Heart left ventricle (tissue), 13 donors: ENCODE results near the gene IKBKG.

Experiments
- POLR2A ChIP-seq, 2 donors: fragments of 450-650 bp; IDR thresholded peaks; one replicate each; pipeline ENCODE4 v1.6.1; 2017; ENCODE audit warnings: antibody characterized with exemption in 2 of 2, mild to moderate bottlenecking in 2 of 2, moderate library complexity in 2 of 2
- TF ChIP-seq, protein P1 (sequence below), 12 donors: fragments of 200-600 bp; sonication (generic) in 4 of 12; IDR thresholded peaks; one replicate each; pipeline versions ENCODE4 v1.5.0 to v1.8.0; 2018 to 2022; ENCODE audit warnings: antibody characterized with exemption in 12 of 12, mild to moderate bottlenecking in 5 of 12
- donor health status: ischemic (EF 13 %, LVEDD 7.1; RV severe dilation, severe dysfunction).
- donor health status: DM: no; HTN: yes; CAD: no.
- donor health status: DM: no; HTN: no; CAD: no.
- donor health status: ischemic (EF 25% LVEDD 6.9; RV normal size, moderate dysfunction).
- donor health status: ischemic (EF 25% LVEDD 5.7; RV mildly dilated, moderate dysfunction).
- donor health status: ischemic (EF 35%, LVEDD 5.7; RV mildly dilated, moderate dysfunction).
- donor health status: nonischemic (EF 11% LVEDD 7.7; RV severe dilation, severe dysfunction).
- donor health status: DM: yes; HTN: yes; CAD: no.
- donor health status: PGD.
- donor health status: ischemic (EF 29% LVEDD 5.4; RV normal size, mild dysfunction).
- donor health status: nonischemic (EF 23%, LVEDD 6.1; RV moderate dilation, normal function).

DNA sequence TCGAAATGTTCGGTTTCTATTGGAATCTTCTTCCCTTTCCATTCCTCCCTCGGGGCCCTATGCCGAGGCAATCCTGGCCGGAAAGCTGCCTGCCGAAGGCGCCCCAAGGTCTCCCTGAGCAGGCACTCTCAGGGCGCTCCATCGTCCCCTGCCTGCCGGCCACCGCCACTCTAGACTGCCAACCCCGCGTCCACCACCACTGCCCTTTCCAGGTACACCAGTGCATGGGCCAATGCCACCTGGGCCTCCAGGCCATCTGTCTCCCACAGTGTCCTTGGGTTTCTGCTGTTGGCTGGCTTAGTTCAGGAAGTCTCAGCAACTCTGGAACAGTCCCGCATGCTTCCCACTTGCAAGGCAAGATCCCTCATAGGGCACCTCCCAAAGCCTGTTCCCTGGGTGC is 52.1 kb downstream of the IKBKG start:
- no peak for TF ChIP-seq POLR2A (IDR thresholded peaks at IDR 0.05)
- TF ChIP-seq, protein P1, sequence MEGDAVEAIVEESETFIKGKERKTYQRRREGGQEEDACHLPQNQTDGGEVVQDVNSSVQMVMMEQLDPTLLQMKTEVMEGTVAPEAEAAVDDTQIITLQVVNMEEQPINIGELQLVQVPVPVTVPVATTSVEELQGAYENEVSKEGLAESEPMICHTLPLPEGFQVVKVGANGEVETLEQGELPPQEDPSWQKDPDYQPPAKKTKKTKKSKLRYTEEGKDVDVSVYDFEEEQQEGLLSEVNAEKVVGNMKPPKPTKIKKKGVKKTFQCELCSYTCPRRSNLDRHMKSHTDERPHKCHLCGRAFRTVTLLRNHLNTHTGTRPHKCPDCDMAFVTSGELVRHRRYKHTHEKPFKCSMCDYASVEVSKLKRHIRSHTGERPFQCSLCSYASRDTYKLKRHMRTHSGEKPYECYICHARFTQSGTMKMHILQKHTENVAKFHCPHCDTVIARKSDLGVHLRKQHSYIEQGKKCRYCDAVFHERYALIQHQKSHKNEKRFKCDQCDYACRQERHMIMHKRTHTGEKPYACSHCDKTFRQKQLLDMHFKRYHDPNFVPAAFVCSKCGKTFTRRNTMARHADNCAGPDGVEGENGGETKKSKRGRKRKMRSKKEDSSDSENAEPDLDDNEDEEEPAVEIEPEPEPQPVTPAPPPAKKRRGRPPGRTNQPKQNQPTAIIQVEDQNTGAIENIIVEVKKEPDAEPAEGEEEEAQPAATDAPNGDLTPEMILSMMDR (IDR thresholded peaks at IDR 0.05): no peak
